A549 treated with dexamethasone at 1 μM for 4 hours (cell line): Measurements from ENCODE around the gene PCYOX1L. TPM values are rescaled to one million over a fixed set of nuclear protein-coding genes. Genes with fewer than 3 reads are reported as not detected.

ENCODE experiments used
- total RNA-seq: library from RNA; stranded (reverse); fragments of 200-300 nt; extraction: Qiagen RNA extraction; gene quantifications from 5 replicates; pipeline ENCODE4 v1.2.3, GENCODE V29; 2022

PCYOX1L gene
- total RNA-seq = 2.2 to 3.2 TPM (median 3.0 TPM) in 5 replicates

GRCh38 chr5:149357370-149358293, at the start of gene PCYOX1L:
TSS of gene PCYOX1L (plus strand) at chr5:149358046. CDS start at chr5:149358069, 23 bp downstream.

GRCh38 chr5:149345147-149345891, 12.5 kb upstream of the PCYOX1L start, which contains the start of gene GRPEL2:
TSS of gene GRPEL2 (plus strand) at chr5:149345499. CDS start at chr5:149345540, 41 bp downstream.

GRCh38 chr5:149379177-149379761, 21.4 kb downstream of the PCYOX1L start, which contains the start of gene IL17B:
TSS of gene IL17B (minus strand) at chr5:149379292. CDS start at chr5:149379225, 67 bp downstream.

Other genes with a start within 250 kb of the PCYOX1L start
- 16.8 to 25.1 TPM (median 21.0 TPM) in 5 replicates for gene ABLIM3, start 216.6 kb upstream of the PCYOX1L start, total RNA-seq
- gene AFAP1L1, start 86.2 kb upstream of the PCYOX1L start, total RNA-seq = 10.3 to 15.2 TPM (median 13.4 TPM) in 5 replicates
- 8.4 to 10.1 TPM (median 8.6 TPM) in 5 replicates for gene GRPEL2, start 12.5 kb upstream of the PCYOX1L start, total RNA-seq
- gene IL17B, start 21.2 kb downstream of the PCYOX1L start, total RNA-seq = not detected in 5 replicates
- 140 to 177 TPM (median 171 TPM) in 5 replicates for gene CSNK1A1, start 193.4 kb downstream of the PCYOX1L start, total RNA-seq
- 2.1 to 2.7 TPM (median 2.5 TPM) in 5 replicates for gene ARHGEF37, start 223.5 kb downstream of the PCYOX1L start, total RNA-seq